Muscle layer of duodenum (tissue), 2 donors: Measurements from ENCODE around the gene DENND5A.

Source experiments
- H3K27ac ChIP-seq: one replicate; pipeline ENCODE4 v1.7.0; 2013; ENCODE audit warnings: mild to moderate bottlenecking, low read length
- H3K27me3 ChIP-seq: one replicate; pipeline ENCODE4 v1.7.0; 2013; ENCODE audit warnings: low read depth, mild to moderate bottlenecking, control low read depth, low read length
- H3K36me3 ChIP-seq, 2 donors: one replicate each; pipeline ENCODE4 v1.7.0; 2013; ENCODE audit warnings: low read length in 2 of 2, control low read depth in 1 of 2, mild to moderate bottlenecking in 1 of 2; ENCODE audit not compliant: insufficient read depth in 2 of 2, control insufficient read depth in 1 of 2
- H3K4me1 ChIP-seq, 2 donors: one replicate each; pipeline ENCODE4 v1.7.0; 2013; ENCODE audit warnings: low read length in 2 of 2, mild to moderate bottlenecking in 2 of 2, control low read depth in 1 of 2, moderate library complexity in 1 of 2; ENCODE audit not compliant: insufficient read depth in 2 of 2, control insufficient read depth in 1 of 2
- H3K4me3 ChIP-seq, 2 donors: one replicate each; pipeline ENCODE4 v1.7.0; 2013; ENCODE audit warnings: low read length in 2 of 2, low read depth in 1 of 2, mild to moderate bottlenecking in 1 of 2
- H3K9me3 ChIP-seq, 2 donors: one replicate each; pipeline ENCODE4 v1.7.0; 2013; ENCODE audit warnings: low read length in 2 of 2, control low read depth in 1 of 2, mild to moderate bottlenecking in 1 of 2; ENCODE audit not compliant: control insufficient read depth in 1 of 2
- donor health status: healthy.

Gene DENND5A

DNA sequence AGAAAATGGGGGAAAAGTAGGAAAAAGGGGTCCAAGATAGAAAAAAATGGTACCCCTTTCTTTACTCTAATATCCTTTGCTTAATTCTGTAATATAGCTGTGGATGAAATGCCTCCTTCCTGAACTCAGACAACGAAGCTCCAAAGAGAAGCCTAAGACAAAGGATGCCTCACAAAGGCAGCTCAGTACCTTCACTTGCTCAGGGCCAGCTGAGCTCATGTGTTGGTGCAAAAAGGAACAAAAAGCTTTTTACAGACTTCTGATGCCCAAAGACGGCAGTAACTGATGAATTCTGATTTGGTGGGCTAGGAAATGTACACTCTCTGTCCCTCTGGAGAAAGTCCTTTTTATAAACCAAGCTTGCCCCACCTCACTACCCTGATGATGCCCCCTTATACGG is 77.5 kb downstream of the DENND5A start:
- Histone ChIP-seq H3K9me3 (no peaks in the 10 kb centered on the region), H3K27me3 (no peaks in the 10 kb centered on the region), H3K36me3 (peaks cover 0 to 18% of the 10 kb centered on the region in 2 donors), H3K27ac (no peak overlapping the region), H3K4me3 (no peak overlapping the region), H3K4me1 (no peaks in the 10 kb centered on the region)

GRCh38 chr11:9184516-9184915 is 80.6 kb downstream of the DENND5A start:
- H3K4me1 ChIP-seq = peaks cover 0 to 3% of the 10 kb centered on the region in 2 donors

GRCh38 chr11:9182180-9182871 is 82.8 kb downstream of the DENND5A start:
- Histone ChIP-seq H3K27ac (no peak overlapping the region), H3K27me3 (no peaks in the 10 kb centered on the region), H3K36me3 (peaks cover 16 to 21% of the 10 kb centered on the region in 2 donors), H3K9me3 (no peaks in the 10 kb centered on the region), H3K4me3 (no peak overlapping the region), H3K4me1 (peaks cover 0 to 3% of the 10 kb centered on the region in 2 donors)

More at GRCh38 chr11:9184516-9184915, 80.6 kb downstream of the DENND5A start:
- Histone ChIP-seq H3K9me3 (no peaks in the 10 kb centered on the region), H3K4me3 (no peak overlapping the region), H3K36me3 (peaks cover 0 to 18% of the 10 kb centered on the region in 2 donors), H3K27ac (no peak overlapping the region), H3K27me3 (no peaks in the 10 kb centered on the region)

DNA sequence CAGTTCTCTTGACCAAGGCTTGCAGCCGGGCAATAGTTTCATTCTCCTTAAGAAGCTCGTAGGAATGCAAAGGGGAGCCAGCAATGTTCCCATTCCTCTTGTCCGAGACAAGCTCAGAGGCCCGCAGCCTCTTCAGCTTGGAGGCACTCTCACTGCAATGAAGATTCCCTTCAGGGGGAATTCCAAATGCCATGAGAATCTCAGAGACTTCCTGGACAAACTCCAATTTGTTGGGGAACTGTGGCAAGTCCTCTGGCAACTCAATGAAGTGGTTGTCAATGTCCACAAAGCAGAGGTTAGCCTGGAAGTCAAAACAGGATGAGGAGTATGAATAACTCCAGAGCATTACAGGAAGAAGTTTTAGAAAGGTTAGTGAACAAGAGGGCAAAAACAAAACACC is 84.4 kb downstream of the DENND5A start:
- Histone ChIP-seq H3K4me3 (no peak overlapping the region), H3K4me1 (peaks cover 0 to 3% of the 10 kb centered on the region in 2 donors), H3K27ac (no peak overlapping the region), H3K9me3 (no peaks in the 10 kb centered on the region), H3K36me3 (peaks cover 22 to 35% of the 10 kb centered on the region in 2 donors), H3K27me3 (no peaks in the 10 kb centered on the region)

GRCh38 chr11:9179141-9179540 is 86.0 kb downstream of the DENND5A start:
- H3K27ac ChIP-seq = no peak overlapping the region
- H3K27me3 ChIP-seq = no peaks in the 10 kb centered on the region
- H3K4me1 ChIP-seq = peaks cover 0 to 3% of the 10 kb centered on the region in 2 donors
- peaks cover 22 to 35% of the 10 kb centered on the region in 2 donors for H3K36me3 ChIP-seq
- no peak overlapping the region for H3K4me3 ChIP-seq
- no peaks in the 10 kb centered on the region for H3K9me3 ChIP-seq

DNA sequence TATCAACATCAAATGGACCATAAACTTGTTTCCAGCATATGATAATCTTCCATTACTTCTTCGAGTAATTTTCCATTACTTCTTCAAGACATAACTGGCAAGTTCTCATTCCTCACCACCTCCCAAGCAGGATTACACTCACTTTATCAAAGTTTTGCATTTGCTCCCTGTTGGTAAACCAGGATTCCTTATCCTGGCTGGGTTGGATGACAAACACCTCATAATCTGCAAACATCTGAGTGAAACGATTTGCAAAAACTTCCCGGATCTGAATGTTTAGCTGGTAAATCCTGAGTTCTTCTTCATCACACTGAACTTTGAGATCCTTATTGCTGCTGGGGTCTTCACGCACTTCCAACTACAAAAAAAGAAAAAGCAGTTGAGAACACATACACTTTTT is 86.4 kb downstream of the DENND5A start:
- no peaks in the 10 kb centered on the region for H3K9me3 ChIP-seq
- H3K36me3 ChIP-seq = peaks cover 22 to 35% of the 10 kb centered on the region in 2 donors
- H3K4me3 ChIP-seq = no peak overlapping the region
- H3K27ac ChIP-seq = no peak overlapping the region
- no peaks in the 10 kb centered on the region for H3K27me3 ChIP-seq
- H3K4me1 ChIP-seq = peaks cover 0 to 3% of the 10 kb centered on the region in 2 donors

DNA sequence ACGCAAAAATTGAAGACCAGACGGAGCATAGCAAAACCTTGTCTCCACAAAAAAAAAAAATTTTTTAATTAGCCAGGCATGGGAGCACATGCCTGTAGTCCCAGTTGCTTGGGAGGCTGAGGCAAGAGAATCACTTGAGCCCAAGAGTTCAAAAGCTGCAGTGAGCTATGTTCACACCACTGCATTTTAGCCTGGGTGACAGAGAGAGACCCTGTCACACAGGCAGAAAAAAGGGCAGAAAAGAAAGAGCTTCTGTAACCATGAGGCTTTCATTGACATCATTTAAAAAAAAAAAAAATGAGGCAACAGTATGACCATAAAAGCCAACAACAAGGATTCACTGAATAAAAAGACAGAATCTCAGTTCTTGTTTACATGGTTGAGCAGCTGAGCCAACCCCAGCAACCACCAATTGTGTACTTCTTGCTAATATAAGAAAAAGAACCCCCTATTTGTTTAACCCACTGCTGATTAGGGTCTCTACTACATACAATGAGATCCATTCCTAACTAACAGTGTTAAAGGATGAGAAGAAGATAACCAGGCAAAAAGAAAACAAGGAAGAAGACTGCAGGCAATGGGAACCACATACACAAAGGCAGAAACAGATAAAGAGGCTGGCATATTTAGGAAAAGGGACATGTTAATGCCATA is 87.6 kb downstream of the DENND5A start:
- Histone ChIP-seq H3K36me3 (peaks cover 22 to 35% of the 10 kb centered on the region in 2 donors), H3K27ac (no peak overlapping the region)

GRCh38 chr11:9176550-9176949 is 88.6 kb downstream of the DENND5A start:
- peaks cover 0 to 3% of the 10 kb centered on the region in 2 donors for H3K4me1 ChIP-seq
- no peak overlapping the region for H3K27ac ChIP-seq
- H3K36me3 ChIP-seq = peaks cover 22 to 35% of the 10 kb centered on the region in 2 donors
- no peak overlapping the region for H3K4me3 ChIP-seq
- H3K9me3 ChIP-seq = no peaks in the 10 kb centered on the region
- no peaks in the 10 kb centered on the region for H3K27me3 ChIP-seq

More for the DNA sequence above, 87.6 kb downstream of the DENND5A start:
- Histone ChIP-seq H3K4me3 (no peak overlapping the region), H3K27me3 (no peaks in the 10 kb centered on the region), H3K4me1 (peaks cover 0 to 3% of the 10 kb centered on the region in 2 donors), H3K9me3 (no peaks in the 10 kb centered on the region)

DNA sequence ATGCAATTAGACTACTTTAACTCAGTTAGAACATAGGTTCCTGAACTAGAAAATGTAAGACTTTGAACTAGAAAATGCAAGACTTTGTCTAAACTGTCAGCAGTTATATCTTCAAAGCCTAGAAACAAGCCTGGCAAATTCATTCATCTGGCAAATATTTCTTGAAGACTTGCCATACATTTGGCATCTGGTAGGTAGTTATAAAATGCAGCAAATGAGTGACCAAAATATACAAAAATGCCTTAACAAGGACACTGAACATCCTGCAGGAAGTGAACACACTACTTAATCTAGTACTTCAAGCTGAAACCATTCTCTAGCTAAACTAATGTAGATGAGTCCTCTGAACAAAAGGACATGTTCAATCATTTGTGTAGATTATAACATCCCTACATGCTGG is 89.0 kb downstream of the DENND5A start:
- H3K36me3 ChIP-seq = peaks cover 22 to 35% of the 10 kb centered on the region in 2 donors
- H3K4me3 ChIP-seq = no peak overlapping the region
- no peak overlapping the region for H3K27ac ChIP-seq
- H3K9me3 ChIP-seq = no peaks in the 10 kb centered on the region
- peaks cover 0 to 3% of the 10 kb centered on the region in 2 donors for H3K4me1 ChIP-seq
- H3K27me3 ChIP-seq = no peaks in the 10 kb centered on the region

DNA sequence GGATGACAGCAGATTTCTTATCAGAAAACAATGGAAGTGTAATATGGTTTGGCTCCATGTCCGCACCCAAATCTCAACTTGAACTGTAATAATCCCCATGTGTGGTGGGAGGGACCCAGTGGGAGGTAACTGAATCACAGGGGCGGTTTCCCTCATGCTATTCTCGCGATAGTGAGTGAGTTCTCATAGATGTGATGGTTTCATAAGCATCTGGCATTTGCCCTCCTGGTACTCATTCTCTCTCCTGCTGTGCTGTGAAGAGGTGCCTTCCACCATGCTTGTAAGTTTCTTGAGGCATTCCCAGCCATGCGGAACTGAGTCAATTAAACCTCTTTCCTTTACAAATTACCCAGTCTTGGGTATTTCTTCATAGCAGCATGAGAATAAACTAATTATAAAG is 92.8 kb downstream of the DENND5A start:
- Histone ChIP-seq H3K4me3 (no peak overlapping the region), H3K36me3 (peaks cover 16 to 36% of the 10 kb centered on the region in 2 donors), H3K27me3 (no peaks in the 10 kb centered on the region), H3K4me1 (no peaks in the 10 kb centered on the region), H3K9me3 (no peaks in the 10 kb centered on the region), H3K27ac (no peak overlapping the region)

- Histone ChIP-seq H3K4me3 (no peak overlapping the region), H3K36me3 (peaks cover 9 to 23% of the 10 kb centered on the region in 2 donors), H3K27ac (no peak overlapping the region), H3K4me1 (no peaks in the 10 kb centered on the region), H3K27me3 (no peaks in the 10 kb centered on the region), H3K9me3 (no peaks in the 10 kb centered on the region)
Observed at GRCh38 chr11:9170450-9170849, 94.7 kb downstream of the DENND5A start.
